Ishikawa (cell line): ENCODE data around the gene PPP2R2D.

Experiments
- CEBPB ChIP-seq: IDR thresholded peaks from 2 replicates; pipeline ENCODE4 v1.6.1; 2012
- CREB1 ChIP-seq: IDR thresholded peaks from 2 replicates; pipeline ENCODE4 v1.6.1; 2012; ENCODE audit warnings: low read depth
- EGR1 ChIP-seq: IDR thresholded peaks from 2 replicates; pipeline ENCODE4 v1.6.1; 2012
- EP300 ChIP-seq: IDR thresholded peaks from 2 replicates; pipeline ENCODE4 v1.6.1; 2012; ENCODE audit warnings: borderline replicate concordance
- FOXM1 ChIP-seq: IDR thresholded peaks from 2 replicates; pipeline ENCODE4 v1.6.1; 2012; ENCODE audit warnings: low read depth, borderline replicate concordance
- MAX ChIP-seq: IDR thresholded peaks from 2 replicates; pipeline ENCODE4 v1.6.1; 2012
- NFIC ChIP-seq: IDR thresholded peaks from 2 replicates; pipeline ENCODE4 v1.6.1; 2012
- RAD21 ChIP-seq: IDR thresholded peaks from 2 replicates; pipeline ENCODE4 v1.6.1; 2012; ENCODE audit warnings: low read depth
- REST ChIP-seq: IDR thresholded peaks from 2 replicates; pipeline ENCODE4 v1.6.1; 2012; ENCODE audit warnings: low read depth, mild to moderate bottlenecking
- TAF1 ChIP-seq: IDR thresholded peaks from 2 replicates; pipeline ENCODE4 v1.6.1; 2012; ENCODE audit warnings: low read depth, mild to moderate bottlenecking
- TCF12 ChIP-seq: IDR thresholded peaks from 2 replicates; pipeline ENCODE4 v1.6.1; 2012; ENCODE audit warnings: low read depth
- USF1 ChIP-seq: IDR thresholded peaks from 2 replicates; pipeline ENCODE4 v1.6.1; 2012
- YY1 ChIP-seq: IDR thresholded peaks from 2 replicates; pipeline ENCODE4 v1.6.1; 2012; ENCODE audit warnings: low read depth
- ZBTB7A ChIP-seq: IDR thresholded peaks from 2 replicates; pipeline ENCODE4 v1.6.1; 2012; ENCODE audit warnings: low read depth

DNA sequence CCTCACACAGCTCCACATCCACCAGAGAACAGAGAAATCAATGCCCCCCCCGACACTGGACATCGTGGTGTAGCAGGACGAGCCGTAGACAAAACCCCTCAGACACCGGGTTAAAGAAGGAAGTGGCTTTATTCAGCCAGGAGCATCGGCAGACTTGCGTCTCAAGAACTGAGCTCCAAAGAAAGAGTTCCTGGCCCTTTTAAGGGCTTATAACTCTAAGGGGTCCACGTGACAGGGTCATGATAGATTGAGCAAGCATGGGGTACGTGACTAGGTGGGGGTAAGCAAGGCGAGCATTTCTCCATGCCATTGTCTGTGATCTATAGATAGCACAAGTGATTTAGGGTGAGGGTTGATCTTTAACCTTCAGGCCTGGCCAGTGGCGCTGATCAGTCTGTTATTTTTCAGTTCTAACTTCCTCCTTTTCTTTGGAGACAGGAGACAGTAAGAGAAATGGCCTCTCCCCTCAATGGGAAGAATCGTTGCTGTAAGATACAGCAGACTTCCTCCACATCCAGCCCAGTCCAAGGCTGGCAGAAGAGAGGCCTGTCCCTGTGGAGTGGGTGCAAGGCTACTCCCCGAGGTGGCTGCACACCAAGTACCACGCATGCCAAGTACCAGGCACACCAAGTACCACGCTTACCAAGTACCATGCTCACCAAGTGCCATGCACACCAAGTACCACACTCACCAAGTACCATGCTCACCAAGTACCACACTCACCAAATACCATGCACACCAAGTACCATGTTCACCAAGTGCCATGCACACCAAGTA is 19.5 kb upstream of the PPP2R2D start:
- TF ChIP-seq RAD21 (no peak), MAX (no peak), CREB1 (no peak), CEBPB (no peak), EGR1 (no peak), REST (no peak), EP300 (no peak), USF1 (peak; percentile 24; the same call in 1 of the 2 replicates), YY1 (no peak), FOXM1 (no peak), ZBTB7A (no peak), NFIC (no peak), TAF1 (no peak), TCF12 (no peak)
